Measurements from ENCODE around the gene RGS13. TPM values are rescaled to one million over a fixed set of nuclear protein-coding genes. Genes with fewer than 3 reads are reported as not detected.

Gene RGS13
- total and polyA plus RNA-seq, 12 donors: 0.06 to 0.51 (median 0.13) TPM; not detected in 9

GRCh38 chr1:192631749-192632148, 4.2 kb upstream of the RGS13 start:
- H3K36me3 ChIP-seq (replicated peaks in 1 of 2): no peaks in the 10 kb centered on the region
- H3K27me3 ChIP-seq: no peaks in the 10 kb centered on the region
- H3K4me1 ChIP-seq (replicated peaks in 1 of 2): peaks cover 3 to 11% of the 10 kb centered on the region in 2 donors
- TF ChIP-seq POLR2A (IDR thresholded peaks at IDR 0.05): no peak
- TF ChIP-seq, protein P1, sequence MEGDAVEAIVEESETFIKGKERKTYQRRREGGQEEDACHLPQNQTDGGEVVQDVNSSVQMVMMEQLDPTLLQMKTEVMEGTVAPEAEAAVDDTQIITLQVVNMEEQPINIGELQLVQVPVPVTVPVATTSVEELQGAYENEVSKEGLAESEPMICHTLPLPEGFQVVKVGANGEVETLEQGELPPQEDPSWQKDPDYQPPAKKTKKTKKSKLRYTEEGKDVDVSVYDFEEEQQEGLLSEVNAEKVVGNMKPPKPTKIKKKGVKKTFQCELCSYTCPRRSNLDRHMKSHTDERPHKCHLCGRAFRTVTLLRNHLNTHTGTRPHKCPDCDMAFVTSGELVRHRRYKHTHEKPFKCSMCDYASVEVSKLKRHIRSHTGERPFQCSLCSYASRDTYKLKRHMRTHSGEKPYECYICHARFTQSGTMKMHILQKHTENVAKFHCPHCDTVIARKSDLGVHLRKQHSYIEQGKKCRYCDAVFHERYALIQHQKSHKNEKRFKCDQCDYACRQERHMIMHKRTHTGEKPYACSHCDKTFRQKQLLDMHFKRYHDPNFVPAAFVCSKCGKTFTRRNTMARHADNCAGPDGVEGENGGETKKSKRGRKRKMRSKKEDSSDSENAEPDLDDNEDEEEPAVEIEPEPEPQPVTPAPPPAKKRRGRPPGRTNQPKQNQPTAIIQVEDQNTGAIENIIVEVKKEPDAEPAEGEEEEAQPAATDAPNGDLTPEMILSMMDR (IDR thresholded peaks at IDR 0.05): no peak
- no peak overlapping the region for H3K4me3 ChIP-seq
- DNase-seq: no peak
- intact Hi-C loops (cut with DNase I): no loop called here
- H3K9me3 ChIP-seq (replicated peaks in 1 of 3): no peaks in the 10 kb centered on the region
- no peak overlapping the region for H3K27ac ChIP-seq

- peaks cover 0 to 9% of the 10 kb centered on the region in 2 donors for H3K4me1 ChIP-seq (replicated peaks in 1 of 2)
- no peak overlapping the region for H3K4me3 ChIP-seq
- no peak overlapping the region for H3K27ac ChIP-seq
- intact Hi-C loops (cut with DNase I): no loop called here
- H3K9me3 ChIP-seq (replicated peaks in 1 of 3): no peaks in the 10 kb centered on the region
- no peak for DNase-seq
- no peaks in the 10 kb centered on the region for H3K36me3 ChIP-seq (replicated peaks in 1 of 2)
- 60 to 84% (median 75%) methylated on average over 3 of the region's 3 CpGs for WGBS, 4 donors
- TF ChIP-seq POLR2A (IDR thresholded peaks at IDR 0.05): no peak
- TF ChIP-seq, protein P1 (IDR thresholded peaks at IDR 0.05): no peak
- no peaks in the 10 kb centered on the region for H3K27me3 ChIP-seq
Observed at GRCh38 chr1:192632188-192632587, 3.8 kb upstream of the RGS13 start.

- H3K9me3 ChIP-seq (replicated peaks in 1 of 3): no peaks in the 10 kb centered on the region
- DNase-seq: no peak
- no peak overlapping the region for H3K4me3 ChIP-seq
- H3K4me1 ChIP-seq (replicated peaks in 1 of 2): peaks cover 0 to 5% of the 10 kb centered on the region in 2 donors
- no peaks in the 10 kb centered on the region for H3K27me3 ChIP-seq
- intact Hi-C loops (cut with DNase I): no loop called here
- TF ChIP-seq, protein P1 (IDR thresholded peaks at IDR 0.05): no peak
- no peak for TF ChIP-seq POLR2A (IDR thresholded peaks at IDR 0.05)
- H3K36me3 ChIP-seq (replicated peaks in 1 of 2): no peaks in the 10 kb centered on the region
- no peak overlapping the region for H3K27ac ChIP-seq
- WGBS, 4 donors: 68 to 76% (median 74%) methylated on average over 6 of the region's 6 CpGs
Observed at GRCh38 chr1:192632641-192633532, 3.1 kb upstream of the RGS13 start.

- Histone ChIP-seq H3K4me1 (replicated peaks in 1 of 2) (no peaks in the 10 kb centered on the region), H3K27me3 (no peaks in the 10 kb centered on the region), H3K9me3 (replicated peaks in 1 of 3) (no peaks in the 10 kb centered on the region), H3K4me3 (no peak overlapping the region), H3K27ac (no peak overlapping the region), H3K36me3 (replicated peaks in 1 of 2) (no peaks in the 10 kb centered on the region)
- TF ChIP-seq POLR2A (IDR thresholded peaks at IDR 0.05): no peak
- TF ChIP-seq, protein P1 (IDR thresholded peaks at IDR 0.05): no peak
- WGBS, 4 donors: 83 to 92% (median 86%) methylated on average over 7 of the region's 7 CpGs
- no peak for DNase-seq
- intact Hi-C loops (cut with DNase I): no loop called here
Observed at GRCh38 chr1:192633533-192634253, 2.3 kb upstream of the RGS13 start.

Measured in adrenal gland (tissue), 12 donors.